ENCODE measurements around the gene COL13A1.

COL13A1 gene

GRCh38 chr10:69866688-69867461, 65.2 kb downstream of the COL13A1 start:
- peak; percentile 57 for DNase-seq (ENCODE audit: low spot score)

- no peak for DNase-seq (ENCODE audit: low spot score)
These were observed 66.2 kb downstream of the COL13A1 start for GRCh38 chr10:69867699-69868558.

GRCh38 chr10:69868821-69869220, 67.1 kb downstream of the COL13A1 start:
- no peak for DNase-seq (ENCODE audit: low spot score)

- no peak for DNase-seq (ENCODE audit: low spot score)
These were observed 67.7 kb downstream of the COL13A1 start for GRCh38 chr10:69869291-69869961.

GRCh38 chr10:69870591-69870990, 68.9 kb downstream of the COL13A1 start:
- DNase-seq (ENCODE audit: low spot score): no peak

- DNase-seq (ENCODE audit: low spot score): no peak
These were observed 69.4 kb downstream of the COL13A1 start for GRCh38 chr10:69871074-69871473.

GRCh38 chr10:69872323-69872722, 70.6 kb downstream of the COL13A1 start:
- no peak for DNase-seq (ENCODE audit: low spot score)

GRCh38 chr10:69873135-69873639, 71.5 kb downstream of the COL13A1 start:
- DNase-seq (ENCODE audit: low spot score): no peak

- DNase-seq (ENCODE audit: low spot score): no peak
These were observed 72.7 kb downstream of the COL13A1 start for GRCh38 chr10:69874449-69874848.

- no peak for DNase-seq (ENCODE audit: low spot score)
These were observed 74.2 kb downstream of the COL13A1 start for GRCh38 chr10:69875856-69876255.

- DNase-seq (ENCODE audit: low spot score): no peak
These were observed 74.6 kb downstream of the COL13A1 start for GRCh38 chr10:69876286-69876685.

- DNase-seq (ENCODE audit: low spot score): no peak
These were observed 75.2 kb downstream of the COL13A1 start for GRCh38 chr10:69876931-69877330.

GRCh38 chr10:69878038-69878437, 76.3 kb downstream of the COL13A1 start:
- no peak for DNase-seq (ENCODE audit: low spot score)

GRCh38 chr10:69878951-69879350, 77.2 kb downstream of the COL13A1 start:
- no peak for DNase-seq (ENCODE audit: low spot score)

- no peak for DNase-seq (ENCODE audit: low spot score)
These were observed 78.0 kb downstream of the COL13A1 start for GRCh38 chr10:69879634-69880257.

- DNase-seq (ENCODE audit: low spot score): peak; percentile 55
These were observed 78.8 kb downstream of the COL13A1 start for GRCh38 chr10:69880301-69881081.

- no peak for DNase-seq (ENCODE audit: low spot score)
These were observed 79.5 kb downstream of the COL13A1 start for GRCh38 chr10:69881202-69881601.

GRCh38 chr10:69883310-69884023, 81.8 kb downstream of the COL13A1 start:
- peak; percentile 58 for DNase-seq (ENCODE audit: low spot score)

GRCh38 chr10:69884024-69884367, 82.3 kb downstream of the COL13A1 start:
- no peak for DNase-seq (ENCODE audit: low spot score)

GRCh38 chr10:69884686-69885085, 83.0 kb downstream of the COL13A1 start:
- DNase-seq (ENCODE audit: low spot score): no peak

Data from iPS-NIHi11 (cell line).